HCT116 (cell line): ENCODE data around the gene MSI2.

Source experiments
- EZH2 ChIP-seq: fragments of 200-600 bp; sonication (generic); IDR thresholded peaks from 2 replicates; pipeline ENCODE4 v1.6.1; 2017; ENCODE audit warnings: antibody characterized with exemption, mixed run types
- POLR2AphosphoS5 ChIP-seq: IDR thresholded peaks from 2 replicates; pipeline ENCODE4 v1.6.1; 2011; ENCODE audit warnings: mild to moderate bottlenecking, low read depth, low read length, moderate library complexity
- RAD21 ChIP-seq: IDR thresholded peaks from 2 replicates; pipeline ENCODE4 v1.6.1; 2012; ENCODE audit warnings: low read depth, mild to moderate bottlenecking
- SP1 ChIP-seq: IDR thresholded peaks from 2 replicates; pipeline ENCODE4 v1.6.1; 2012; ENCODE audit warnings: low read depth
- YY1 ChIP-seq: IDR thresholded peaks from 2 replicates; pipeline ENCODE4 v1.6.1; 2011; ENCODE audit warnings: low read length, low read depth, moderate library complexity, mild to moderate bottlenecking; ENCODE audit not compliant: insufficient replicate concordance; ENCODE audit errors: extremely low read depth
- TF ChIP-seq, protein P1 (sequence below), 3 experiments: fragments of 200-600 bp in 1 of 3; sonication (generic) in 1 of 3; IDR thresholded peaks in 2 of 3; conservative IDR thresholded peaks in 1 of 3; 2 replicates each; pipeline ENCODE4 v1.5.1; 2012 to 2017; ENCODE audit warnings: low read depth in 2 of 3, low read length in 2 of 3, antibody characterized with exemption in 1 of 3, borderline replicate concordance in 1 of 3, control low read depth in 1 of 3, mild to moderate bottlenecking in 1 of 3, mixed read lengths in 1 of 3, mixed run types in 1 of 3, moderate library complexity in 1 of 3; ENCODE audit not compliant: insufficient read depth in 1 of 3

DNA sequence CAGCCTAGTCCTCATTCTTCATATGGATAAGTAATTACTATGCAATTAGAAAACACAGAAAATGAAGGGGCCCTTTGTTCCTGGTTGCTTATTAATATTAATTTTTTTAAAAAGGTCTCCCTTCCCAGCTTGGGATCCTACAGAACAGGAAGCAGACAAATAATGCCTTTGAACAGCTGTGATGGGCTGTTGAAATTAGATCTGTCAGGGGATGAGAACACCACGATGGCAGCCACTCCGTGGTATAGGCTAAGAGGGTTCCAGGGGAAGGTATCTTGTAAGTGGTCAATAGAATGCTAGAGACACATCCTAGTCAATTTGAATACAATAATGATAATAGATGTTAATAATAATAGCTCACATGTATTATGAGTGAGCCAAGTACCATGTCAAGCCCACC, 405.7 kb downstream of the MSI2 start:
- TF ChIP-seq, protein P1, sequence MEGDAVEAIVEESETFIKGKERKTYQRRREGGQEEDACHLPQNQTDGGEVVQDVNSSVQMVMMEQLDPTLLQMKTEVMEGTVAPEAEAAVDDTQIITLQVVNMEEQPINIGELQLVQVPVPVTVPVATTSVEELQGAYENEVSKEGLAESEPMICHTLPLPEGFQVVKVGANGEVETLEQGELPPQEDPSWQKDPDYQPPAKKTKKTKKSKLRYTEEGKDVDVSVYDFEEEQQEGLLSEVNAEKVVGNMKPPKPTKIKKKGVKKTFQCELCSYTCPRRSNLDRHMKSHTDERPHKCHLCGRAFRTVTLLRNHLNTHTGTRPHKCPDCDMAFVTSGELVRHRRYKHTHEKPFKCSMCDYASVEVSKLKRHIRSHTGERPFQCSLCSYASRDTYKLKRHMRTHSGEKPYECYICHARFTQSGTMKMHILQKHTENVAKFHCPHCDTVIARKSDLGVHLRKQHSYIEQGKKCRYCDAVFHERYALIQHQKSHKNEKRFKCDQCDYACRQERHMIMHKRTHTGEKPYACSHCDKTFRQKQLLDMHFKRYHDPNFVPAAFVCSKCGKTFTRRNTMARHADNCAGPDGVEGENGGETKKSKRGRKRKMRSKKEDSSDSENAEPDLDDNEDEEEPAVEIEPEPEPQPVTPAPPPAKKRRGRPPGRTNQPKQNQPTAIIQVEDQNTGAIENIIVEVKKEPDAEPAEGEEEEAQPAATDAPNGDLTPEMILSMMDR (IDR thresholded peaks at IDR 0.05 in 2 of 3, conservative IDR thresholded peaks at IDR 0.05 in 1 of 3; ENCODE audit: borderline replicate concordance in 1 of 3, insufficient read depth in 1 of 3, low read depth in 2 of 3, low read length in 2 of 3) = no peak
- no peak for TF ChIP-seq POLR2AphosphoS5
- no peak for TF ChIP-seq YY1
- no peak for TF ChIP-seq SP1
- no peak for TF ChIP-seq EZH2
- no peak for TF ChIP-seq RAD21
